ENCODE data around the gene REG1A. TPM values are rescaled to one million over a fixed set of nuclear protein-coding genes. Genes with fewer than 3 reads are reported as not detected.

REG1A gene
- total RNA-seq, 2 experiments from 2014 or later: not detected

DNA sequence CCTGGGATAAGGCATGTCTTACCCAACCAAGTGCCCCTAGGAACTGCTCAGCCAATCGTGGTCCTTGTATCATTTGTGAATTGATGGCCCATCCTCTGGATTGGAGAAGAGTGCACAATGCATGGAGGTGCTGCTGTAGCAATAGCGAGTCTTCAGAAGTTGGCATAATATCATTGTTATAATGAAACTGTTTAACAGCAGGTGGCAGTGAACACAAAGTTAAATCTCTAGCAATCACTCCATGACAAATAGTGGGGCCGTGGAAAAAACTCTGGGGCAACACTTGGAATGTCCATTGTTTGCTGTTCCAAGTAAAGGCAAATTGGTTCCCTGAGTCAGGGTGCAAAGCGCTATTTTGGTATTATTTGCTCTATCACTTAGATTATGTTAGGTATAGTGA, 11.4 kb downstream of the REG1A start:
- no peaks in the 10 kb centered on the region for H3K9me3 Mint-ChIP-seq (ENCODE audit: insufficient read depth)
- H3K4me1 Mint-ChIP-seq (ENCODE audit: low read depth): no peaks in the 10 kb centered on the region
- ChIA-PET CTCF (no interaction called here), POLR2A (no interaction called here)
- DNase-seq (no peak), ATAC-seq (no peak)
- no peak overlapping the region for H3K27ac Mint-ChIP-seq
- H3K36me3 Mint-ChIP-seq (ENCODE audit: low read depth): no peaks in the 10 kb centered on the region
- no peaks in the 10 kb centered on the region for H3K27me3 Mint-ChIP-seq (ENCODE audit: low read depth)
- no peak overlapping the region for H3K4me3 Mint-ChIP-seq

DNA sequence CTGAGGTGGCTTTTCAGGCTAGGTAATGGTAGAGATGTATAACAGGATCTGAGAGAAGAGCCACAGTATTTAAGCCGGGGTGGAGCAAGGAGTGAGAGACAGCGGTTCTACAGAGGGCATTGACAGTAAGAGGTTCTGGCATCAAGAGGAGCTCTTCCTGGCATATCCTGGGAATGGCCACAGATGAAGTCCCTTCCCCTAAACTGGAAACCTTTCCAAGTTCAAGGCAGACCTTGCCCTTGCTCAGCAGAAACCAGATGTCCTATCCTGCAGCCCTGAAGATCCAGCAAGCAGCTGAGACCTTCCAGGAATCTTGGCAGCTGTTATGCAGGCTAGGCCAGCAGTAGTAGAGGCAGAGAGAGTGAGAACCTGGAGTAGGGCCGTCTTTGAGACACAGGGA, 18.1 kb downstream of the REG1A start:
- no peak overlapping the region for H3K27ac Mint-ChIP-seq
- ChIA-PET CTCF (no interaction called here), POLR2A (no interaction called here)
- H3K9me3 Mint-ChIP-seq (ENCODE audit: insufficient read depth): peaks cover 5% of the 10 kb centered on the region
- ATAC-seq (no peak), DNase-seq (no peak)
- H3K27me3 Mint-ChIP-seq (ENCODE audit: low read depth): no peaks in the 10 kb centered on the region
- no peaks in the 10 kb centered on the region for H3K36me3 Mint-ChIP-seq (ENCODE audit: low read depth)
- no peak overlapping the region for H3K4me3 Mint-ChIP-seq
- no peaks in the 10 kb centered on the region for H3K4me1 Mint-ChIP-seq (ENCODE audit: low read depth)

DNA sequence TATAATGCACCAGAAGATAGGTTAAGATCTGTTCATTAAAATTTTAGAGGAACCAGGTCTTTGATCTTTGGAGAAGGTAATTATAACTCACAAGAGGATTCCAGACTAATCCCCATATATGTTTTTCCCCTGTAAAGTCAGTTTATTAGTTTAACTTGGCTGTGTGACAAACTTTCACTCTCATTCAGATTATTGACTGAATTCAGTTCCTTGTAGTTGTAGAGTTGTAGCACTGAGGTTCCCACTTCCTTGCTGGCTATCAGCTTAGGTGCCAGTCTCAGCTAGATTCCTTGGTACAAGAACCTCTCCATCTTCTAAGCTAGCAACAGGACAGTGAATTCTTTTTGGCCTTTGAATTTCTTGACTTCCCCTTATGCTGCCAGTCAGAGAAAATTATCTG, 19.1 kb downstream of the REG1A start:
- ChIA-PET POLR2A (no interaction called here), CTCF (no interaction called here)
- H3K27me3 Mint-ChIP-seq (ENCODE audit: low read depth): no peaks in the 10 kb centered on the region
- H3K27ac Mint-ChIP-seq: no peak overlapping the region
- DNase-seq (no peak), ATAC-seq (no peak)
- H3K4me1 Mint-ChIP-seq (ENCODE audit: low read depth): no peaks in the 10 kb centered on the region
- H3K9me3 Mint-ChIP-seq (ENCODE audit: insufficient read depth): peaks cover 11% of the 10 kb centered on the region
- H3K36me3 Mint-ChIP-seq (ENCODE audit: low read depth): no peaks in the 10 kb centered on the region
- no peak overlapping the region for H3K4me3 Mint-ChIP-seq

DNA sequence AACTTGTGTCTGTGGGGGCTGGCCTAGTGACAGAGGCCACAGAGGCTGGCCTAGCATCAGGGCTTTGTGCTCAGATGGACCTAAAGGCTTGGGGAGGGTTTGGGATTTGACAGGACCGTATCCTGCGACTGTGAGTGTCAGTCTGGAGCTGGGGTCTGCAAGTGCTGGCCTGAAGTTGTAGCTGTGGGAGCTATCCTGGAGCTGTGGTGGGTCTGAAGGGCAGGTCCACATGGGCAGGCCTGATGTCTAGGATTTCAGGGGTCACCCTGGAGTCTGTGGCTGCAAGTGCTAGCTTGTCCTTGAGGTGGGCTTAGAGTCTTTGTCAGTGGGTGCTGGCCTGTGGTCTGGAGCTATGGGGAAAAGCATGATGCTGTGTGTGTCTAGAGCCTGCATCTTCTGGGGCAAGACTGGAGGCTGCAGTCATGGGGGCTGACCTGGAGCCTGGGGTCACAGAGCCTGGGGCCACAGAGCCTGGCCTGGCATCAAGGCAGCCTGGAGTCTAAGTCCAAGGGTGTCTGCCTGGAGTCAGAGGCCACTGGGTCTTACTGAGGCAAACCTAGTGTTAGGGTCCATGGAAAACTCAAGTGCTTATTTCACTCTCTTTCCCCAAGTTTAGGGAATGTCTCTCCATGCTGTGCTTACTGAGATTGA, 35.7 kb downstream of the REG1A start:
- CTCF ChIA-PET: no interaction called here
- Mint-ChIP-seq H3K27ac (no peak overlapping the region), H3K36me3 (ENCODE audit: low read depth) (no peaks in the 10 kb centered on the region), H3K9me3 (ENCODE audit: insufficient read depth) (peaks cover 6% of the 10 kb centered on the region), H3K4me1 (ENCODE audit: low read depth) (no peaks in the 10 kb centered on the region), H3K4me3 (no peak overlapping the region), H3K27me3 (ENCODE audit: low read depth) (no peaks in the 10 kb centered on the region)
- DNase-seq (no peak), ATAC-seq (no peak)
- POLR2A ChIA-PET: no interaction called here

DNA sequence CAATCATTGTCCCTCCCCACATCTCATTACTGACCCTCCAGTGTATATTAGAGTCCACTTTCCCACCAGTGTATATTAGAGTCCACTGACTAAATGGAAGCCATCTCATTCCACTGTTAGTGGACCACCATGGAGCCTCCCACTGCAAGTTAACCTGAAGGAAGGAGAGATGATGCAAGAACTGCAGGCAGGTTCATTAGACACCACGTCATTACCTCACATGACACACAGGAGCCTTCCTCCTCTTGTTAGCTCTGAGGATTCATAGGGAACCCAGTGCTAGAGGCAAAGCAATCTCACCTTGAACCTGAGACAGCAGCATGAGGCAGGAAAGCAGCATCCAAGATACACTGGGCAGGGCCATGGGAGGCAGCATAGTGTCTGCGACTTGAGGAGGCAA, 38.7 kb downstream of the REG1A start:
- Mint-ChIP-seq H3K27me3 (ENCODE audit: low read depth) (no peaks in the 10 kb centered on the region), H3K4me1 (ENCODE audit: low read depth) (no peaks in the 10 kb centered on the region), H3K9me3 (ENCODE audit: insufficient read depth) (peaks cover 6% of the 10 kb centered on the region), H3K27ac (no peak overlapping the region), H3K36me3 (ENCODE audit: low read depth) (no peaks in the 10 kb centered on the region), H3K4me3 (no peak overlapping the region)
- ATAC-seq (no peak), DNase-seq (no peak)
- CTCF ChIA-PET: no interaction called here
- POLR2A ChIA-PET: no interaction called here

DNA sequence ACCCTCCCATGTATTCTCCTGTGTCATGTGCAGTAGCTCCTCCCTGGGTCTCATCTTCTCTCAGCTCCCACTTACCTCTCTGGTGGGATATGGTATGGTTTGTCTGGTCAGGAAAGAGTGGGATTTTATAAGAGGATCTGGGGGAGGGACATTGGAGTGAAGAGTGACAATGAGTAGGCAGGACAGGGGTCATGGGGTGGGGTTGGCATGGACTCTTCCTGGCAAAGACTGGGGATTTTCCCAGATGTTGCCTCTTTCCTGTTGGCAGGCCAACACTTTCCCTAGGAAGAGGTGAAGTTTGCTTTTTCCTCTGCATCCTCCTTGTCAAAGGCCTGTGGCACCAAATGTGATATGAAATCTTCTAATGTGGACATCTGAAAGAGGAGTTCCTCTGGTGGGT, 39.4 kb downstream of the REG1A start, which contains the start of gene REG3A:
Gene REG3A, minus strand, starts transcription at position 101 of the 400 bp plus-strand sequence. CDS start 348 bp downstream, outside the sequence.
- Mint-ChIP-seq H3K4me3 (no peak within 1 kb of the TSS), H3K4me1 (ENCODE audit: low read depth) (no peaks in the 10 kb centered on the region), H3K9me3 (ENCODE audit: insufficient read depth) (peaks cover 5% of the 10 kb centered on the region), H3K27ac (no peak within 1 kb of the TSS), H3K27me3 (ENCODE audit: low read depth) (no peaks in the 10 kb centered on the region), H3K36me3 (ENCODE audit: low read depth) (no peaks in the 10 kb centered on the region)
- DNase-seq (no peak), ATAC-seq (no peak)
- ChIA-PET CTCF (no interaction called here), POLR2A (no interaction called here)

DNA sequence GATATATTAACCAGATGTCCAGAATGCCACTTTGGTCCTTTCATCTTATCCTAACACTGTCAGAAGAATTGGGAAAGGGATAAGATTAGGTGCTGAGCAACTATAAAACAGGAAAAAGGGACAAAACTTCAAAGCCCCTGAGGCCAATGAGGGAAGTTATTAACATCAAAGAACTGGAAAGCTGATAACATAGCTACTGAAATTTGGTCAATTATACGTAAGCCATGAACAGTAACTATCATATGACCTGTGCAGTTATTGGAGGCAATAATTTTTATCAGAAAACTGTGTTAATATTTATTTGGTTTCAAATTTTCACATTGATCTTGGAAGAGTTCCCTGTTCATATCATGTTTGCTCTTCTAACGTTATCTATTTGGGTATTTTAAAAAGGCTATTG, 41.8 kb downstream of the REG1A start:
- no peaks in the 10 kb centered on the region for H3K4me1 Mint-ChIP-seq (ENCODE audit: low read depth)
- no peak overlapping the region for H3K27ac Mint-ChIP-seq
- no peak for ATAC-seq
- DNase-seq: no peak
- ChIA-PET POLR2A (no interaction called here), CTCF (no interaction called here)
- H3K27me3 Mint-ChIP-seq (ENCODE audit: low read depth): no peaks in the 10 kb centered on the region
- no peak overlapping the region for H3K4me3 Mint-ChIP-seq
- H3K9me3 Mint-ChIP-seq (ENCODE audit: insufficient read depth): peaks cover 6% of the 10 kb centered on the region
- no peaks in the 10 kb centered on the region for H3K36me3 Mint-ChIP-seq (ENCODE audit: low read depth)

DNA sequence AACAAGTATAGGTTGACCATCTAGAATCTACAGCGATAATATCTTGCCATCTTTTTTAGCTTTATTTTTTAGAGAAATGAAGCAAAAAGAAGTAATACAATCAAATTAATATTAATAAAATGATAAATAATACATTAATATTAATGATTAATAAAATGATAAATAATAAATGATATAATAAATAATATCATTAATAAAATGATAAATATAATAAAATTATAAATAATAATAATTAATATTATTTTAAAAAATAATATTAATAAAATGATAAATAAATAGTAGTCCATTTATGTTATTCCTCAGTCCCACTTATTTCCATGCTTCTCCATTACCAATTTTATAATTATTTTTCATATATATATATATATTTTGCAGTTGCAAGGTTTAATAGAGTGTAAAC, 42.5 kb downstream of the REG1A start:
- ChIA-PET POLR2A (no interaction called here), CTCF (no interaction called here)

DNA sequence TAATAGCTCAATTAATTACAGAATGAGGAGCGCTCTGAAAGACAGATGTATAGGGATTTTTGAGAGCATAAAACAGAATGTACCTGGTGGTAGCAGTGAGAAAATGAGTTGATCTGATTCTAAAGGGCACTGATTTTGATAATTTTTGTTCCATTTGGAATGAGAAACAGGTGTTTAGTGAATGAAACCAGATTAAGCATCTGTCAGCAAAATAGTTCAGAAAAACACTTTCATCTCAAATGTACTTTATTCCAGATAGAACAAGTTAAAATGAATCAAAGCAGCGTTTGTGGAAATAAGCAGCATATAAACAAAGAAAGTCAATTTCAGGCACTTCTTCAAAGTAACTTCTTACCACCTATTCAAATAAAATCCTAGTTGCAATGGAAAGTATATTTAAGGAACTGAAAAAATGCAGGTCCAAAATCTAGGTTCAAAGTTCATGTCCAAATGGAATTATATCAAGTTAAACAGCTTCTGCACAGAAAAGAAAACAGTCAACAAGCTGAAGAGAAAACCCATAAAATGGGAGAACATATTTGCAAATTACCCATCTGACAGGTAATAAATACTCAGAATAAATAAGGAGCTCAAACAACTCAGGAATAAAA, 51.2 kb downstream of the REG1A start:
- POLR2A ChIA-PET: no interaction called here
- CTCF ChIA-PET: no interaction called here
- Mint-ChIP-seq H3K27me3 (ENCODE audit: low read depth) (no peaks in the 10 kb centered on the region), H3K4me3 (no peak overlapping the region), H3K36me3 (ENCODE audit: low read depth) (no peaks in the 10 kb centered on the region), H3K9me3 (ENCODE audit: insufficient read depth) (peaks cover 9% of the 10 kb centered on the region), H3K27ac (no peak overlapping the region), H3K4me1 (ENCODE audit: low read depth) (no peaks in the 10 kb centered on the region)
- DNase-seq (no peak), ATAC-seq (no peak)

More for the DNA sequence above, 42.5 kb downstream of the REG1A start:
- peaks cover 6% of the 10 kb centered on the region for H3K9me3 Mint-ChIP-seq (ENCODE audit: insufficient read depth)
- DNase-seq (no peak), ATAC-seq (no peak)
- H3K4me3 Mint-ChIP-seq: no peak overlapping the region
- H3K27ac Mint-ChIP-seq: no peak overlapping the region
- no peaks in the 10 kb centered on the region for H3K27me3 Mint-ChIP-seq (ENCODE audit: low read depth)
- H3K4me1 Mint-ChIP-seq (ENCODE audit: low read depth): no peaks in the 10 kb centered on the region
- H3K36me3 Mint-ChIP-seq (ENCODE audit: low read depth): no peaks in the 10 kb centered on the region

Other genes with a start within 250 kb of the REG1A start
- not detected for gene REG3G, start 94.8 kb upstream of the REG1A start, total RNA-seq
- gene REG1B, start 32.5 kb upstream of the REG1A start, total RNA-seq: not detected
- not detected for gene REG3A, start 39.3 kb downstream of the REG1A start, total RNA-seq

Measured in activated CD8-positive, alpha-beta T cell treated with anti-CD3 and anti-CD28 coated beads, Interleukin-2, amount 10 ng/mL, durations not matched to agents 7 days and 5 days (primary cell).